ENCODE data around the gene CEP170.

CEP170 gene

GRCh38 chr1:243250102-243250501 lies 5.0 kb downstream of the CEP170 start:
- H3K36me3 ChIP-seq: no peaks in the 10 kb centered on the region
- no peaks in the 10 kb centered on the region for H3K9me3 ChIP-seq
- peaks cover 31% of the 10 kb centered on the region in 2 experiments for H3K4me1 ChIP-seq (ENCODE audit: control insufficient read depth in 1 of 2, insufficient read depth in 1 of 2, low read depth in 1 of 2, low read length in 1 of 2)
- no peaks in the 10 kb centered on the region for H3K27me3 ChIP-seq
- no peak overlapping the region for H3K27ac ChIP-seq
- no peak overlapping the region for H3K4me3 ChIP-seq (ENCODE audit: low read depth in 1 of 2, low read length in 1 of 2)
- TF ChIP-seq CTCF (IDR thresholded peaks at IDR 0.05): no peak

- Histone ChIP-seq H3K9me3 (no peaks in the 10 kb centered on the region), H3K4me1 (ENCODE audit: control insufficient read depth in 1 of 2, insufficient read depth in 1 of 2, low read depth in 1 of 2, low read length in 1 of 2) (peaks cover 40% of the 10 kb centered on the region in 2 experiments), H3K27ac (no peak overlapping the region), H3K4me3 (ENCODE audit: low read depth in 1 of 2, low read length in 1 of 2) (no peak overlapping the region), H3K36me3 (no peaks in the 10 kb centered on the region), H3K27me3 (no peaks in the 10 kb centered on the region)
- no peak for TF ChIP-seq CTCF (IDR thresholded peaks at IDR 0.05)
Observed at GRCh38 chr1:243249214-243249613, 5.9 kb downstream of the CEP170 start.

- no peak overlapping the region for H3K4me3 ChIP-seq (ENCODE audit: low read depth in 1 of 2, low read length in 1 of 2)
- H3K9me3 ChIP-seq: no peaks in the 10 kb centered on the region
- TF ChIP-seq CTCF (IDR thresholded peaks at IDR 0.05): no peak
- peaks cover 29 to 30% of the 10 kb centered on the region in 2 experiments for H3K4me1 ChIP-seq (ENCODE audit: control insufficient read depth in 1 of 2, insufficient read depth in 1 of 2, low read depth in 1 of 2, low read length in 1 of 2)
- no peaks in the 10 kb centered on the region for H3K27me3 ChIP-seq
- H3K27ac ChIP-seq: peak overlapping the region; percentile 44
- H3K36me3 ChIP-seq: no peaks in the 10 kb centered on the region
Observed at GRCh38 chr1:243247901-243248300, 7.2 kb downstream of the CEP170 start.

- no peaks in the 10 kb centered on the region for H3K9me3 ChIP-seq
- TF ChIP-seq CTCF (IDR thresholded peaks at IDR 0.05): no peak
- H3K4me3 ChIP-seq (ENCODE audit: low read depth in 1 of 2, low read length in 1 of 2): no peak overlapping the region
- peaks cover 19 to 21% of the 10 kb centered on the region in 2 experiments for H3K4me1 ChIP-seq (ENCODE audit: control insufficient read depth in 1 of 2, insufficient read depth in 1 of 2, low read depth in 1 of 2, low read length in 1 of 2)
- peak overlapping the region; percentile 66 for H3K27ac ChIP-seq
- no peaks in the 10 kb centered on the region for H3K36me3 ChIP-seq
- no peaks in the 10 kb centered on the region for H3K27me3 ChIP-seq
Observed at GRCh38 chr1:243246916-243247315, 8.2 kb downstream of the CEP170 start.

GRCh38 chr1:243244432-243244841 lies 10.6 kb downstream of the CEP170 start:
- TF ChIP-seq CTCF (IDR thresholded peaks at IDR 0.05): no peak
- Histone ChIP-seq H3K27me3 (no peaks in the 10 kb centered on the region), H3K4me1 (ENCODE audit: control insufficient read depth in 1 of 2, insufficient read depth in 1 of 2, low read depth in 1 of 2, low read length in 1 of 2) (peaks cover 19 to 21% of the 10 kb centered on the region in 2 experiments), H3K27ac (peak overlapping the region; percentile 76), H3K4me3 (ENCODE audit: low read depth in 1 of 2, low read length in 1 of 2) (peak overlapping the region; percentile 1 to 19), H3K36me3 (no peaks in the 10 kb centered on the region), H3K9me3 (no peaks in the 10 kb centered on the region)
